Mononuclear cell (primary cell): Measurements from ENCODE around the gene NBEA. TPM values are rescaled to one million over a fixed set of nuclear protein-coding genes. Genes with fewer than 3 reads are reported as not detected.
"Not testable (repeated sequence)": the region's sequence is repeated elsewhere in the genome, so short reads cannot be mapped to it uniquely, and the experiment has no call there.

Experiments used
- H3K27me3 ChIP-seq: 2 replicates; pipeline ENCODE4 v1.6.0; 2011; ENCODE audit warnings: low read length, control low read depth; ENCODE audit not compliant: insufficient read depth
- H3K4me1 ChIP-seq: 2 replicates; pipeline ENCODE4 v1.5.1; 2011; ENCODE audit warnings: mild to moderate bottlenecking, low read length, control low read depth; ENCODE audit not compliant: insufficient read depth
- H3K4me3 ChIP-seq: 2 replicates; pipeline ENCODE4 v1.5.1; 2011; ENCODE audit warnings: mild to moderate bottlenecking, low read length, moderate library complexity
- H3K9me3 ChIP-seq: 2 replicates; pipeline ENCODE4 v1.5.1; 2011; ENCODE audit warnings: low read depth, mild to moderate bottlenecking, control low read depth, low read length
- total RNA-seq: library from RNA; depleted of rRNA; stranded (reverse); fragments of >200 nt; gene quantifications from one replicate; pipeline ENCODE4 v1.2.3, GENCODE V29; 2012

Gene NBEA
- total RNA-seq, 1 donor = 3.3 TPM

- H3K27me3 ChIP-seq = no peaks in the 10 kb centered on the region
- H3K4me1 ChIP-seq = no peaks in the 10 kb centered on the region
Observed at GRCh38 chr13:34990399-34991214, 48.5 kb downstream of the NBEA start.

GRCh38 chr13:34993470-34993869 is 51.4 kb downstream of the NBEA start:
- Histone ChIP-seq H3K4me3 (no peak overlapping the region), H3K27me3 (no peaks in the 10 kb centered on the region), H3K4me1 (no peaks in the 10 kb centered on the region), H3K9me3 (peaks cover 20% of the 10 kb centered on the region)

More at GRCh38 chr13:34990399-34991214, 48.5 kb downstream of the NBEA start:
- no peak overlapping the region for H3K4me3 ChIP-seq
- peaks cover 20% of the 10 kb centered on the region for H3K9me3 ChIP-seq

GRCh38 chr13:35003734-35004133 is 61.7 kb downstream of the NBEA start:
- H3K9me3 ChIP-seq, H3K4me3 ChIP-seq, H3K27me3 ChIP-seq, H3K4me1 ChIP-seq: not testable (repeated sequence)

- no peaks in the 10 kb centered on the region for H3K4me1 ChIP-seq
- H3K9me3 ChIP-seq = no peaks in the 10 kb centered on the region
- H3K27me3 ChIP-seq = no peaks in the 10 kb centered on the region
- H3K4me3 ChIP-seq = no peak overlapping the region
Observed at GRCh38 chr13:35005051-35005450, 63.0 kb downstream of the NBEA start.

- Histone ChIP-seq H3K27me3 (no peaks in the 10 kb centered on the region), H3K4me3 (no peak overlapping the region), H3K9me3 (no peaks in the 10 kb centered on the region), H3K4me1 (no peaks in the 10 kb centered on the region)
Observed at GRCh38 chr13:35014606-35015213, 72.6 kb downstream of the NBEA start.

GRCh38 chr13:35016362-35017112 is 74.5 kb downstream of the NBEA start:
- H3K4me3 ChIP-seq = no peak overlapping the region
- H3K27me3 ChIP-seq = no peaks in the 10 kb centered on the region
- H3K4me1 ChIP-seq = no peaks in the 10 kb centered on the region
- H3K9me3 ChIP-seq = peaks cover under 1% of the 10 kb centered on the region

- H3K9me3 ChIP-seq = peaks cover 8% of the 10 kb centered on the region
- H3K4me3 ChIP-seq = no peak overlapping the region
- no peaks in the 10 kb centered on the region for H3K4me1 ChIP-seq
- no peaks in the 10 kb centered on the region for H3K27me3 ChIP-seq
Observed at GRCh38 chr13:35025314-35025713, 83.2 kb downstream of the NBEA start.

GRCh38 chr13:35028338-35028867 is 86.3 kb downstream of the NBEA start:
- H3K9me3 ChIP-seq = peaks cover 25% of the 10 kb centered on the region
- no peaks in the 10 kb centered on the region for H3K27me3 ChIP-seq
- H3K4me3 ChIP-seq = no peak overlapping the region
- H3K4me1 ChIP-seq = no peaks in the 10 kb centered on the region

- no peaks in the 10 kb centered on the region for H3K27me3 ChIP-seq
- no peaks in the 10 kb centered on the region for H3K9me3 ChIP-seq
- H3K4me1 ChIP-seq = no peaks in the 10 kb centered on the region
- H3K4me3 ChIP-seq = no peak overlapping the region
Observed at GRCh38 chr13:35039012-35039411, 96.9 kb downstream of the NBEA start.

GRCh38 chr13:35046587-35046986 is 104.5 kb downstream of the NBEA start:
- no peaks in the 10 kb centered on the region for H3K9me3 ChIP-seq
- H3K4me3 ChIP-seq = no peak overlapping the region
- no peaks in the 10 kb centered on the region for H3K27me3 ChIP-seq
- H3K4me1 ChIP-seq = no peaks in the 10 kb centered on the region

- Histone ChIP-seq H3K4me3 (no peak overlapping the region), H3K4me1 (no peaks in the 10 kb centered on the region), H3K9me3 (no peaks in the 10 kb centered on the region), H3K27me3 (no peaks in the 10 kb centered on the region)
Observed at GRCh38 chr13:35055705-35056104, 113.6 kb downstream of the NBEA start.

- no peaks in the 10 kb centered on the region for H3K4me1 ChIP-seq
- no peaks in the 10 kb centered on the region for H3K9me3 ChIP-seq
- H3K27me3 ChIP-seq = no peaks in the 10 kb centered on the region
- no peak overlapping the region for H3K4me3 ChIP-seq
Observed at GRCh38 chr13:35057858-35058257, 115.8 kb downstream of the NBEA start.

- not testable (repeated sequence) for H3K9me3 ChIP-seq, H3K4me1 ChIP-seq, H3K4me3 ChIP-seq, H3K27me3 ChIP-seq
Observed at GRCh38 chr13:35058585-35058984, 116.5 kb downstream of the NBEA start.

- no peak overlapping the region for H3K4me3 ChIP-seq
Observed at GRCh38 chr13:35086667-35087066, 144.6 kb downstream of the NBEA start.

GRCh38 chr13:35092251-35092650 is 150.2 kb downstream of the NBEA start:
- Histone ChIP-seq H3K27me3 (no peaks in the 10 kb centered on the region), H3K4me1 (no peaks in the 10 kb centered on the region), H3K9me3 (no peaks in the 10 kb centered on the region), H3K4me3 (no peak overlapping the region)

More at GRCh38 chr13:35086667-35087066, 144.6 kb downstream of the NBEA start:
- Histone ChIP-seq H3K9me3 (peaks cover 4% of the 10 kb centered on the region), H3K27me3 (no peaks in the 10 kb centered on the region), H3K4me1 (no peaks in the 10 kb centered on the region)
